A673 (cell line): ENCODE measurements around the gene TCF7L1. TPM values are rescaled to one million over a fixed set of nuclear protein-coding genes. Genes with fewer than 3 reads are reported as not detected.

Source experiments
- BruUV-seq: library from RNA; stranded (reverse); fragments of 400-500 nt; replicated peaks from 2 replicates; lab custom pipeline; 2021; lab: Mats Ljungman, UMichigan
- CTCF ChIA-PET: fragments of 300-600 bp; sonication (Branson Sonifier 250); formaldehyde crosslinking; loops from one replicate; lab custom pipeline; 2022; ENCODE audit warnings: antibody characterized with exemption; lab: Charles Lee
- POLR2A ChIA-PET: fragments of 300-600 bp; sonication (Branson Sonifier 250); formaldehyde crosslinking; loops from one replicate; lab custom pipeline; 2022; ENCODE audit warnings: antibody characterized with exemption; ENCODE audit not compliant: low non-redundant PET; lab: Charles Lee
- DNase-seq: peaks from one replicate; pipeline ENCODE4 v3.0.0-alpha.2; 2015; ENCODE audit warnings: low spot score
- H3K27ac ChIP-seq: fragments of 200-600 bp; sonication (generic); 2 replicates; pipeline ENCODE4 v1.5.1; 2016; ENCODE audit warnings: mixed run types, low read depth, mild to moderate bottlenecking, mixed read lengths, antibody characterized with exemption, low read length; ENCODE audit not compliant: poor library complexity, severe bottlenecking
- H3K27me3 ChIP-seq: fragments of 200-600 bp; sonication (generic); replicated peaks from 2 replicates; pipeline ENCODE4 v1.6.1; 2017; ENCODE audit warnings: mixed run types, low read depth, mild to moderate bottlenecking, mixed read lengths, antibody characterized with exemption, low read length; ENCODE audit not compliant: insufficient read depth, poor library complexity
- H3K36me3 ChIP-seq: fragments of 200-600 bp; sonication (generic); 2 replicates; pipeline ENCODE4 v1.6.1; 2016; ENCODE audit warnings: mixed run types, mild to moderate bottlenecking, mixed read lengths, antibody characterized with exemption, low read length; ENCODE audit not compliant: insufficient read depth, poor library complexity, severe bottlenecking
- H3K4me1 ChIP-seq: fragments of 200-600 bp; sonication (generic); 2 replicates; pipeline ENCODE4 v1.6.1; 2017; ENCODE audit warnings: mixed run types, mild to moderate bottlenecking, mixed read lengths, antibody characterized with exemption, low read length; ENCODE audit not compliant: insufficient read depth, poor library complexity, severe bottlenecking
- H3K4me3 ChIP-seq: fragments of 200-600 bp; sonication (generic); 2 replicates; pipeline ENCODE4 v1.5.1; 2016; ENCODE audit warnings: low read depth, mixed run types, mild to moderate bottlenecking, mixed read lengths, low read length; ENCODE audit not compliant: poor library complexity, severe bottlenecking
- H3K9me3 ChIP-seq: fragments of 200-600 bp; sonication (generic); 2 replicates; pipeline ENCODE4 v1.6.1; 2016; ENCODE audit warnings: mixed run types, low read depth, mild to moderate bottlenecking, mixed read lengths, antibody characterized with exemption, low read length; ENCODE audit not compliant: poor library complexity, severe bottlenecking
- EZH2 ChIP-seq: fragments of 200-600 bp; sonication (generic); IDR thresholded peaks from 2 replicates; pipeline ENCODE4 v1.6.1; 2017; ENCODE audit warnings: borderline replicate concordance, low read depth, mild to moderate bottlenecking, mixed read lengths, antibody characterized with exemption, low read length; ENCODE audit not compliant: poor library complexity, severe bottlenecking
- intact Hi-C: fragments of 100-400 bp; cut with micrococcal nuclease; formaldehyde crosslinking; loops from one replicate; pipeline ENCODE4 v1.10.0; 2022; ENCODE audit not compliant: unreplicated experiment
- total RNA-seq: library from RNA; stranded (reverse); gene quantifications from 2 replicates; pipeline ENCODE4 v1.2.3, GENCODE V29; 2021
- TF ChIP-seq, protein P1 (sequence below): fragments of 300-800, 200-600 bp; sonication (generic); conservative IDR thresholded peaks from 2 replicates; pipeline ENCODE4 v1.5.1; 2017; ENCODE audit warnings: low read depth, mild to moderate bottlenecking, antibody characterized with exemption, low read length, moderate library complexity, mixed read lengths

TCF7L1 gene
- total RNA-seq, 1 experiment from 2014 or later: 21.9 TPM

DNA sequence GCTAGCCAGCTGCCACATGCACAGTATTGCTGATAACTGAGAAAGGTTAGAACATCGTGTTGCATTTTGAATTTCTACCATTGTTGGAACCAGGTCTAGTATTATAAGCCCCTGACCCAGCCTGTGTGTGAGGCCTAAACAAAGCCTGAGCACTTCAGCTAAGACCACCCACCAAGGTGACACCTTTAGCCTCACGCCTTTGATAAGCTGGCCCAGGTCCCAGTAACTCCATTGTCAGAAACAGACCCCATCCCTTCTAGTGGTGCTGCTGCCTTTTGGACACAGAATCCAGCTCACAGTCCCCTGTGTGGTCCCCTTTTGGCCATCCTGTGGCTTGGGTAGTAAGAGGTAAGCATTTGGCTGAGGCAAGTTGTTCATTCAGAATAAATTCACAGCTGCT, 223.0 kb downstream of the TCF7L1 start:
- no TSS peak for BruUV-seq
- CTCF ChIA-PET: no interaction called here
- peaks cover 8% of the 10 kb centered on the region for H3K36me3 ChIP-seq
- POLR2A ChIA-PET: no interaction called here
- intact Hi-C loops: no loop called here
- no peaks in the 10 kb centered on the region for H3K9me3 ChIP-seq
- peaks cover 5% of the 10 kb centered on the region for H3K4me1 ChIP-seq
- TF ChIP-seq EZH2: no peak
- TF ChIP-seq, protein P1, sequence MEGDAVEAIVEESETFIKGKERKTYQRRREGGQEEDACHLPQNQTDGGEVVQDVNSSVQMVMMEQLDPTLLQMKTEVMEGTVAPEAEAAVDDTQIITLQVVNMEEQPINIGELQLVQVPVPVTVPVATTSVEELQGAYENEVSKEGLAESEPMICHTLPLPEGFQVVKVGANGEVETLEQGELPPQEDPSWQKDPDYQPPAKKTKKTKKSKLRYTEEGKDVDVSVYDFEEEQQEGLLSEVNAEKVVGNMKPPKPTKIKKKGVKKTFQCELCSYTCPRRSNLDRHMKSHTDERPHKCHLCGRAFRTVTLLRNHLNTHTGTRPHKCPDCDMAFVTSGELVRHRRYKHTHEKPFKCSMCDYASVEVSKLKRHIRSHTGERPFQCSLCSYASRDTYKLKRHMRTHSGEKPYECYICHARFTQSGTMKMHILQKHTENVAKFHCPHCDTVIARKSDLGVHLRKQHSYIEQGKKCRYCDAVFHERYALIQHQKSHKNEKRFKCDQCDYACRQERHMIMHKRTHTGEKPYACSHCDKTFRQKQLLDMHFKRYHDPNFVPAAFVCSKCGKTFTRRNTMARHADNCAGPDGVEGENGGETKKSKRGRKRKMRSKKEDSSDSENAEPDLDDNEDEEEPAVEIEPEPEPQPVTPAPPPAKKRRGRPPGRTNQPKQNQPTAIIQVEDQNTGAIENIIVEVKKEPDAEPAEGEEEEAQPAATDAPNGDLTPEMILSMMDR: no peak
- no peak overlapping the region for H3K4me3 ChIP-seq
- no peak for DNase-seq
- no peaks in the 10 kb centered on the region for H3K27me3 ChIP-seq
- no peak overlapping the region for H3K27ac ChIP-seq

DNA sequence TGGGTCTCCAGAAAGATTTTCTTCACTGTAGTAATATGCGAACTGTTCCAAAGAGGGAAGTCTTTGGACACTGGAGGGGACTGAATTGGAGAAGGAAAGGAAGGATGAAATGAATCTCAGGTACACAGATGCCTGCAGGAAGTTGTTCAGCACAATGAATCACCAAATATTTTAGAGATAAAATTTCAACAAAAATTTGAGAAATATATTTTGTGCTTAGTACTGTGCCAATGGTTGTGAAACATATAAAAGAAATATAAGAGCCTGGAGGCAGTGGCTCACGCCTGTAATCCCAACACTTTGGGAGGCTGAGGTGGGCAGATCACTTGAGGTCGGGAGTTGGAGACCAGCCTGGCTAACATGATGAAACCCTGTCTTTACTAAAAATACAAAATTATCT, 224.5 kb downstream of the TCF7L1 start:
- CTCF ChIA-PET: interaction anchor here (0.7 kb wide), 1 partner anchor 57 kb away, joined by 3 read pairs; no protein-coding TSS in a partner anchor
- intact Hi-C loops: no loop called here

More for the DNA sequence above, 224.5 kb downstream of the TCF7L1 start:
- H3K9me3 ChIP-seq: no peaks in the 10 kb centered on the region
- no peaks in the 10 kb centered on the region for H3K27me3 ChIP-seq
- no peak overlapping the region for H3K4me3 ChIP-seq
- peaks cover 11% of the 10 kb centered on the region for H3K36me3 ChIP-seq
- no TSS peak for BruUV-seq
- no peak overlapping the region for H3K27ac ChIP-seq
- H3K4me1 ChIP-seq: peaks cover 5% of the 10 kb centered on the region
- POLR2A ChIA-PET: no interaction called here
- no peak for TF ChIP-seq EZH2
- TF ChIP-seq, protein P1: no peak
- no peak for DNase-seq

Other genes starting within 250 kb of the TCF7L1 start
- gene TMSB10, start 227.7 kb upstream of the TCF7L1 start, total RNA-seq: 2,146 and 2,488 TPM in 2 replicates
- gene KCMF1, start 162.2 kb upstream of the TCF7L1 start, total RNA-seq: 108 and 110 TPM in 2 replicates
- 48.8 and 56.0 TPM in 2 replicates for gene TGOLN2, start 194.6 kb downstream of the TCF7L1 start, total RNA-seq
- 28.4 and 30.4 TPM in 2 replicates for gene RETSAT, start 221.1 kb downstream of the TCF7L1 start, total RNA-seq
- gene ELMOD3, start 221.4 kb downstream of the TCF7L1 start, total RNA-seq: 13.0 and 16.4 TPM in 2 replicates